GM18909 (cell line): ENCODE data around the gene OOSP1.
"Not testable (repeated sequence)": the region's sequence is repeated elsewhere in the genome, so short reads cannot be mapped to it uniquely, and the experiment has no call there.

Experiments
- ATAC-seq: cut with Tn5 transposase; IDR thresholded peaks from one replicate; pipeline ENCODE4 v1.9.1; 2021; ENCODE audit warnings: mild to moderate bottlenecking; ENCODE audit not compliant: unreplicated experiment, poor library complexity

The OOSP1 gene

GRCh38 chr11:59957094-59957493 lies 18.9 kb downstream of the OOSP1 start:
- ATAC-seq: no peak

- ATAC-seq: no peak
Observed at GRCh38 chr11:59960502-59961381, 22.5 kb downstream of the OOSP1 start.

- ATAC-seq: no peak
Observed at GRCh38 chr11:59962107-59962482, 23.9 kb downstream of the OOSP1 start.

GRCh38 chr11:59963733-59964132 lies 25.5 kb downstream of the OOSP1 start, which contains the start of gene OOSP4A:
Gene OOSP4A (plus strand): TSS chr11:59964033. CDS start chr11:59964033, 0 bp downstream.
- no peak for ATAC-seq

- ATAC-seq: no peak
Observed at GRCh38 chr11:59965424-59965823, 27.2 kb downstream of the OOSP1 start.

GRCh38 chr11:59966201-59966600 lies 28.0 kb downstream of the OOSP1 start:
- no peak for ATAC-seq

GRCh38 chr11:59967677-59968394 lies 29.6 kb downstream of the OOSP1 start:
- ATAC-seq: no peak

- no peak for ATAC-seq
Observed at GRCh38 chr11:59968395-59968783, 30.2 kb downstream of the OOSP1 start.

GRCh38 chr11:59973097-59973496 lies 34.9 kb downstream of the OOSP1 start:
- ATAC-seq: no peak

- no peak for ATAC-seq
Observed at GRCh38 chr11:59981106-59981770, 43.0 kb downstream of the OOSP1 start.

- ATAC-seq: not testable (repeated sequence)
Observed at GRCh38 chr11:59982037-59982436, 43.8 kb downstream of the OOSP1 start.

- no peak for ATAC-seq
Observed at GRCh38 chr11:59983212-59983611, 45.0 kb downstream of the OOSP1 start.

- ATAC-seq: no peak
Observed at GRCh38 chr11:59984368-59984767, 46.1 kb downstream of the OOSP1 start.

- ATAC-seq: no peak
Observed at GRCh38 chr11:59990421-59990820, 52.2 kb downstream of the OOSP1 start.

- ATAC-seq: no peak
Observed at GRCh38 chr11:59992425-59992824, 54.2 kb downstream of the OOSP1 start.

GRCh38 chr11:59997800-59998199 lies 59.6 kb downstream of the OOSP1 start:
- no peak for ATAC-seq

- no peak for ATAC-seq
Observed at GRCh38 chr11:59999691-60000090, 61.5 kb downstream of the OOSP1 start.

- ATAC-seq: no peak
Observed at GRCh38 chr11:60003729-60004128, 65.5 kb downstream of the OOSP1 start.

GRCh38 chr11:60005360-60005759 lies 67.1 kb downstream of the OOSP1 start:
- ATAC-seq: no peak
